DOHH2 (cell line): Measurements from ENCODE around the gene LSM14A.

Experiments used
- EZH2phosphoT487 ChIP-seq: fragments of 200-600 bp; sonication (generic); IDR thresholded peaks from 2 replicates; pipeline ENCODE4 v1.6.1; 2017; ENCODE audit warnings: borderline replicate concordance, mild to moderate bottlenecking, antibody characterized with exemption, low read length, moderate library complexity, mixed read lengths
- TF ChIP-seq, protein P1 (sequence below): fragments of 200-600 bp; sonication (generic); IDR thresholded peaks from one replicate; pipeline ENCODE4 v1.5.1; 2014; ENCODE audit warnings: antibody characterized with exemption, mild to moderate bottlenecking, low read depth, low read length; ENCODE audit not compliant: poor library complexity, severe bottlenecking

DNA sequence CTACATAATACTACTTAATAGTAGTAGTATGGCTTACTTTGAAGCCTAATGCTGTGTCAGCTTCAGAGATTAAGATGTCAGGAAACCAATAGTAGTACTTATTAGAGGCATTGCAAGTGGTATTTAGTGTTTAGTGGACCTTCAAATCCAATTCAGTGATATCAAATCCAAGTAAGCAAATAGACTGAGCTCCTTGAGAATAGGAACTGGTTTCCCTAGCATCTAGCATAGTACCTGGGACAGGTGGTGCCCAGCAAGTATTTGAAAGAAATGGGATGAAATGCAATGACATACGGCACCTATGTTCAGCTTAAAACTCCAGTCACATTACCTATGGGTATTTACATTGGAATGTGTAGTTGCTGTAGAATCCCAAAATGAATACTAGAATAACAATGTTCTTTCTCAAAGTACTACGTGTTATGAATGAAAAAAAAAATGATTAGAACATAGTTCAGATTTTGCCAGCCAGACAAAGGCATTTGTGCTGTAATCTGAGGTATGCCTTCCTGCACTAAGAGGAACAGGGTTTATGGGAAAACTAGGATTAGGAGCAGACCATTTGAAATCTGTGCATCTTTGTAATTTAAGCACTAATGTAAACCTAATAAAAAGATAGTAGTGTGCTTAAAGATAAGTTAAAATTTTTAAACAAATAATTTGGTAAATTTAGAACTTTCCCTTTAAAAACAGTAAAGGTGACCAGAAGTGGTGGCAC, 17.1 kb downstream of the LSM14A start:
- TF ChIP-seq, protein P1, sequence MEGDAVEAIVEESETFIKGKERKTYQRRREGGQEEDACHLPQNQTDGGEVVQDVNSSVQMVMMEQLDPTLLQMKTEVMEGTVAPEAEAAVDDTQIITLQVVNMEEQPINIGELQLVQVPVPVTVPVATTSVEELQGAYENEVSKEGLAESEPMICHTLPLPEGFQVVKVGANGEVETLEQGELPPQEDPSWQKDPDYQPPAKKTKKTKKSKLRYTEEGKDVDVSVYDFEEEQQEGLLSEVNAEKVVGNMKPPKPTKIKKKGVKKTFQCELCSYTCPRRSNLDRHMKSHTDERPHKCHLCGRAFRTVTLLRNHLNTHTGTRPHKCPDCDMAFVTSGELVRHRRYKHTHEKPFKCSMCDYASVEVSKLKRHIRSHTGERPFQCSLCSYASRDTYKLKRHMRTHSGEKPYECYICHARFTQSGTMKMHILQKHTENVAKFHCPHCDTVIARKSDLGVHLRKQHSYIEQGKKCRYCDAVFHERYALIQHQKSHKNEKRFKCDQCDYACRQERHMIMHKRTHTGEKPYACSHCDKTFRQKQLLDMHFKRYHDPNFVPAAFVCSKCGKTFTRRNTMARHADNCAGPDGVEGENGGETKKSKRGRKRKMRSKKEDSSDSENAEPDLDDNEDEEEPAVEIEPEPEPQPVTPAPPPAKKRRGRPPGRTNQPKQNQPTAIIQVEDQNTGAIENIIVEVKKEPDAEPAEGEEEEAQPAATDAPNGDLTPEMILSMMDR, result no peak
- TF ChIP-seq EZH2phosphoT487, result no peak
